ENCODE data around the gene SNX9.

The SNX9 gene

DNA sequence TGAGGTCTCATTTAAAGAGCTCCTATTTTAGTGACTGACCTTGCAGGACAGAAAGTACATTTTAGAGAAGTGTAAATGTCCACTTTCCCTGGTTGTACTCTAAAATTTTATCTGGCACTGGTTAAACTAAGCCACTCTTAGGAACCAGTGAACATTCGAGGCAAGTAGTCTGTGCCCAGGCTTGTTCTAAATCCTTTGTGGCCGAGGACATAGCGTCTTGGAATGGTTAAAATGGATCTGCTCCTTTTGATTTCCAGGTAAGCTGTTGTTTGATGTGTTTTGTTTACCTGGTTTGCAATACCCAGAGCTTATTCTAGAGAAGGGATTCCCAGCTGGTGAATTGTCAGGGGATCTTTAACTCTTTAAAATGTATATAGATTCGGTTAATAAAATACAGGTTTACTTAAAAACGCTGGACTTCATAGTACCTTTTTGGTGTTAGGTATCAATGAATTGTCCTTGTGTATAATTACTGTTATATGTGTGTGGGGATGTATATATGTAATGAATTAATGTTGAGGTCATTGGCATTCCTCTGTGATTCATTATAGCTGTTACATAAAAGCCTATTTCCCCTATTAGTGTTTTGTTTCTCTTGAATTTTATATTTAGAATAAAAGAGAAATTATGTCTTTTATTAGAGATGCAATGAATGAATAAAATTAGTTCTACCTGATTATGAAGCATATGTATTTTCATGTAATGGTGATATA is 15.8 kb downstream of the SNX9 start:
- Histone ChIP-seq H3K27ac (replicated peaks; ENCODE audit: low read length) (no peak overlapping the region), H3K36me3 (replicated peaks in 1 of 2; ENCODE audit: control insufficient read depth in 2 of 2, insufficient read depth in 2 of 2, low read length in 2 of 2) (peaks cover 0 to 1% of the 10 kb centered on the region in 2 donors), H4K91ac (ENCODE audit: low read depth, low read length, poor library complexity) (no peak overlapping the region), H4K8ac (ENCODE audit: low read depth, low read length) (no peak overlapping the region), H3K23ac (ENCODE audit: low read depth, low read length, poor library complexity) (no peak overlapping the region), H2AK5ac (ENCODE audit: low read depth, low read length) (no peak overlapping the region), H2BK15ac (ENCODE audit: low read length) (no peak overlapping the region), H3K4me3 (ENCODE audit: low read length in 2 of 2) (no peak overlapping the region), H3K4me1 (ENCODE audit: control insufficient read depth in 2 of 2, insufficient read depth in 1 of 2, low read depth in 1 of 2, low read length in 2 of 2) (peaks cover under 1 to 5% of the 10 kb centered on the region in 2 donors), H3K14ac (ENCODE audit: low read length) (no peak overlapping the region), H3K18ac (ENCODE audit: low read length) (no peak overlapping the region), H3K4ac (ENCODE audit: low read length) (no peak overlapping the region), H2AFZ (ENCODE audit: low read length) (no peak overlapping the region), H2BK5ac (ENCODE audit: low read length) (no peak overlapping the region), H2BK12ac (ENCODE audit: low read length) (no peak overlapping the region), H3K9ac (ENCODE audit: low read depth, low read length, poor library complexity) (no peak overlapping the region), H3K27me3 (ENCODE audit: control insufficient read depth in 3 of 3, insufficient read depth in 3 of 3, low read depth in 1 of 3, low read length in 3 of 3) (no peaks in the 10 kb centered on the region), H3K9me3 (replicated peaks in 1 of 2; ENCODE audit: control insufficient read depth in 2 of 2, insufficient read depth in 1 of 2, low read depth in 1 of 2, low read length in 2 of 2) (peaks cover 0 to 3% of the 10 kb centered on the region in 2 donors), H3K79me1 (ENCODE audit: low read depth, low read length) (peaks cover 7% of the 10 kb centered on the region), H2BK120ac (ENCODE audit: low read depth, low read length) (no peak overlapping the region), H3K4me2 (ENCODE audit: insufficient read depth, low read length, poor library complexity, severe bottlenecking) (no peak overlapping the region)
- no CpG with 5 or more reads among the region's 5 CpGs for WGBS, 2 donors (ENCODE audit: extremely low coverage in 2 of 2, insufficient read length in 2 of 2, insufficient replicate concordance in 1 of 2)
- no peak for DNase-seq (ENCODE audit: low spot score)

DNA sequence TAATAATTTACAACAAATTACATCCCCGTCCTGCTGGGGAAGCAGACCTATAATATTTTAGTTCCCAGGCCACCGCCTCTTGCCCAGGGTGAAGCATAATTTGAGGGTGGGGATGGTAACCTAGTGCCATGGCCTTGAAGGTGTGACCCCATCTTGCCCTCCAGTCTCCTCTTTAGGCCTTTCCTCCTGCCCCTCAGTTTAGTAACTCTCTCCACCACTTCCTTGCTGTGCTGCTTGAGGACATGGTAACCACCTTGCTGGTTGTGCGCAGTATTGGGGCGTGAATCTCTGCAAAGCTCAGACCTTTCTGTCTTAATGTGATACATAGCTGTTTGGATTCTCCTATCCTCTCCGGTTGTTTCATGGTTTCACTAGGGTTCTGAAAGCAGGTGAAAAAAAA is 16.6 kb downstream of the SNX9 start:
- no peak overlapping the region for H2AFZ ChIP-seq (ENCODE audit: low read length)
- no peak overlapping the region for H2AK5ac ChIP-seq (ENCODE audit: low read depth, low read length)

DNA sequence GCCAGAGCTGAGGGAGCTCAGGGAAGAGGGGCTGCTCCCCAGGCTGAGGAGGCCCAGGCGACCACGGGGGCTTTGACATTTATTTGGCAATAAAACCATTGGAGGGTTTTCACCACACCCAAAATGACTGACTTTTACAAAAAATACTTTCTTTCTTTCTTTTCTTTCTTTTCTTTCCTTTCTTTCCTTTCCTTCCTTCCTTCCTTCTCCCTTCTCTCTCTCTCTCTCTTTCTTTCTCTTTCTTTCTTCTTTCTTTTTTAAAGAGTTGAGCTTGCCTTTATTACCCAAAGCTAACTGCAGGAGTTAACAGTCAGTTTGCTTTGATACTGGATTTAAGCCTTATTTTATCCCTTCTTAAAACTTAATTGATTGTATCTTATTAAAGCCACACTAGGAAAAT is 17.2 kb downstream of the SNX9 start:
- no peak overlapping the region for H2BK12ac ChIP-seq (ENCODE audit: low read length)
- H3K27ac ChIP-seq (replicated peaks; ENCODE audit: low read length): no peak overlapping the region
- no peak overlapping the region for H2AK5ac ChIP-seq (ENCODE audit: low read depth, low read length)
- no peak overlapping the region for H3K18ac ChIP-seq (ENCODE audit: low read length)
- H2BK120ac ChIP-seq (ENCODE audit: low read depth, low read length): no peak overlapping the region
- H3K23ac ChIP-seq (ENCODE audit: low read depth, low read length, poor library complexity): no peak overlapping the region
- H3K36me3 ChIP-seq (replicated peaks in 1 of 2; ENCODE audit: control insufficient read depth in 2 of 2, insufficient read depth in 2 of 2, low read length in 2 of 2): peaks cover 0 to 1% of the 10 kb centered on the region in 2 donors
- peaks cover 0 to 2% of the 10 kb centered on the region in 2 donors for H3K4me1 ChIP-seq (ENCODE audit: control insufficient read depth in 2 of 2, insufficient read depth in 1 of 2, low read depth in 1 of 2, low read length in 2 of 2)
- no peak overlapping the region for H4K91ac ChIP-seq (ENCODE audit: low read depth, low read length, poor library complexity)
- no peak overlapping the region for H2BK5ac ChIP-seq (ENCODE audit: low read length)
- no peak overlapping the region for H3K14ac ChIP-seq (ENCODE audit: low read length)
- peaks cover 7% of the 10 kb centered on the region for H3K79me1 ChIP-seq (ENCODE audit: low read depth, low read length)
- no peaks in the 10 kb centered on the region for H3K27me3 ChIP-seq (ENCODE audit: control insufficient read depth in 3 of 3, insufficient read depth in 3 of 3, low read depth in 1 of 3, low read length in 3 of 3)
- H3K4me3 ChIP-seq (ENCODE audit: low read length in 2 of 2): no peak overlapping the region
- peaks cover 0 to 3% of the 10 kb centered on the region in 2 donors for H3K9me3 ChIP-seq (replicated peaks in 1 of 2; ENCODE audit: control insufficient read depth in 2 of 2, insufficient read depth in 1 of 2, low read depth in 1 of 2, low read length in 2 of 2)
- WGBS, 2 donors (ENCODE audit: extremely low coverage in 2 of 2, insufficient read length in 2 of 2, insufficient replicate concordance in 1 of 2): no CpG with 5 or more reads among the region's 2 CpGs
- no peak overlapping the region for H3K9ac ChIP-seq (ENCODE audit: low read depth, low read length, poor library complexity)
- H3K4me2 ChIP-seq (ENCODE audit: insufficient read depth, low read length, poor library complexity, severe bottlenecking): no peak overlapping the region
- no peak overlapping the region for H4K8ac ChIP-seq (ENCODE audit: low read depth, low read length)
- H2AFZ ChIP-seq (ENCODE audit: low read length): no peak overlapping the region
- no peak overlapping the region for H3K4ac ChIP-seq (ENCODE audit: low read length)
- DNase-seq (ENCODE audit: low spot score): no peak
- no peak overlapping the region for H2BK15ac ChIP-seq (ENCODE audit: low read length)

More for the DNA sequence above, 16.6 kb downstream of the SNX9 start:
- Histone ChIP-seq H3K4me3 (ENCODE audit: low read length in 2 of 2) (no peak overlapping the region), H2BK120ac (ENCODE audit: low read depth, low read length) (no peak overlapping the region), H3K4me1 (ENCODE audit: control insufficient read depth in 2 of 2, insufficient read depth in 1 of 2, low read depth in 1 of 2, low read length in 2 of 2) (peaks cover 0 to 3% of the 10 kb centered on the region in 2 donors), H3K4me2 (ENCODE audit: insufficient read depth, low read length, poor library complexity, severe bottlenecking) (no peak overlapping the region), H3K14ac (ENCODE audit: low read length) (no peak overlapping the region), H3K27me3 (ENCODE audit: control insufficient read depth in 3 of 3, insufficient read depth in 3 of 3, low read depth in 1 of 3, low read length in 3 of 3) (no peaks in the 10 kb centered on the region), H2BK5ac (ENCODE audit: low read length) (no peak overlapping the region), H3K23ac (ENCODE audit: low read depth, low read length, poor library complexity) (no peak overlapping the region), H3K9ac (ENCODE audit: low read depth, low read length, poor library complexity) (no peak overlapping the region), H4K8ac (ENCODE audit: low read depth, low read length) (no peak overlapping the region), H3K79me1 (ENCODE audit: low read depth, low read length) (peaks cover 7% of the 10 kb centered on the region), H2BK12ac (ENCODE audit: low read length) (no peak overlapping the region), H4K91ac (ENCODE audit: low read depth, low read length, poor library complexity) (no peak overlapping the region), H3K27ac (replicated peaks; ENCODE audit: low read length) (no peak overlapping the region), H3K36me3 (replicated peaks in 1 of 2; ENCODE audit: control insufficient read depth in 2 of 2, insufficient read depth in 2 of 2, low read length in 2 of 2) (peaks cover 0 to 1% of the 10 kb centered on the region in 2 donors), H2BK15ac (ENCODE audit: low read length) (no peak overlapping the region), H3K18ac (ENCODE audit: low read length) (no peak overlapping the region), H3K9me3 (replicated peaks in 1 of 2; ENCODE audit: control insufficient read depth in 2 of 2, insufficient read depth in 1 of 2, low read depth in 1 of 2, low read length in 2 of 2) (peaks cover 0 to 3% of the 10 kb centered on the region in 2 donors), H3K4ac (ENCODE audit: low read length) (no peak overlapping the region)
- no CpG with 5 or more reads among the region's 5 CpGs for WGBS, 2 donors (ENCODE audit: extremely low coverage in 2 of 2, insufficient read length in 2 of 2, insufficient replicate concordance in 1 of 2)
- no peak for DNase-seq (ENCODE audit: low spot score)

DNA sequence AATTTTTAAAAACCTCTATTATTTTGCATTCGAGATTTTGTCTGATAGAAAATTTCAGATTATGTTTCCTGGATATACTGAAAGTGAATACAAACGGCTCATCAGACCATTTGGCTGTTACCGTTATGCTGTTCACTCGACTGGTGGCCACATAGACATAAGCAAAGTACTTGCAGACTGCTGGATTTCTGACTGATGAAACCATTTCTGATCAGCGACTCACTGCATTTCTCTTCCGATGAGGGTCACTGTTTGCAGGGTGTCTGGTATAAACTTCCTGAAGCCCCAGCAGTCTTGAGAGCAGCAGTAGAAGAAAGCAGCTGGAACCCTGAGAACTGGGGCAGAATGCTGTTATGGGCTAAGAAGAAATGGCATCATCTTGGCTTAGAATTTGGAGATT is 17.7 kb downstream of the SNX9 start:
- H3K27ac ChIP-seq (replicated peaks; ENCODE audit: low read length): no peak overlapping the region
- DNase-seq (ENCODE audit: low spot score): no peak

More for the DNA sequence above, 17.7 kb downstream of the SNX9 start:
- Histone ChIP-seq H3K4ac (ENCODE audit: low read length) (no peak overlapping the region), H3K4me2 (ENCODE audit: insufficient read depth, low read length, poor library complexity, severe bottlenecking) (no peak overlapping the region), H3K4me1 (ENCODE audit: control insufficient read depth in 2 of 2, insufficient read depth in 1 of 2, low read depth in 1 of 2, low read length in 2 of 2) (peaks cover 0 to 2% of the 10 kb centered on the region in 2 donors), H4K8ac (ENCODE audit: low read depth, low read length) (no peak overlapping the region), H2AFZ (ENCODE audit: low read length) (no peak overlapping the region), H3K9me3 (replicated peaks in 1 of 2; ENCODE audit: control insufficient read depth in 2 of 2, insufficient read depth in 1 of 2, low read depth in 1 of 2, low read length in 2 of 2) (peaks cover 0 to 3% of the 10 kb centered on the region in 2 donors), H2BK120ac (ENCODE audit: low read depth, low read length) (no peak overlapping the region), H3K4me3 (ENCODE audit: low read length in 2 of 2) (no peak overlapping the region), H3K79me1 (ENCODE audit: low read depth, low read length) (peaks cover 7% of the 10 kb centered on the region), H3K9ac (ENCODE audit: low read depth, low read length, poor library complexity) (no peak overlapping the region), H3K23ac (ENCODE audit: low read depth, low read length, poor library complexity) (no peak overlapping the region), H4K91ac (ENCODE audit: low read depth, low read length, poor library complexity) (no peak overlapping the region), H3K27me3 (ENCODE audit: control insufficient read depth in 3 of 3, insufficient read depth in 3 of 3, low read depth in 1 of 3, low read length in 3 of 3) (no peaks in the 10 kb centered on the region), H2BK5ac (ENCODE audit: low read length) (no peak overlapping the region), H2BK15ac (ENCODE audit: low read length) (no peak overlapping the region), H3K36me3 (replicated peaks in 1 of 2; ENCODE audit: control insufficient read depth in 2 of 2, insufficient read depth in 2 of 2, low read length in 2 of 2) (peaks cover 0 to 1% of the 10 kb centered on the region in 2 donors), H2AK5ac (ENCODE audit: low read depth, low read length) (no peak overlapping the region), H3K18ac (ENCODE audit: low read length) (no peak overlapping the region), H2BK12ac (ENCODE audit: low read length) (no peak overlapping the region), H3K14ac (ENCODE audit: low read length) (no peak overlapping the region)
- no CpG with 5 or more reads among the region's 6 CpGs for WGBS, 2 donors (ENCODE audit: extremely low coverage in 2 of 2, insufficient read length in 2 of 2, insufficient replicate concordance in 1 of 2)

Data from neuronal stem cell (in vitro differentiated cells).